ENCODE results near the gene RRP1B. TPM values are rescaled to one million over a fixed set of nuclear protein-coding genes. Genes with fewer than 3 reads are reported as not detected.

RRP1B gene
- total and polyA plus RNA-seq, 8 donors: 16.0 to 33.3 (median 28.2) TPM

GRCh38 chr21:43741423-43742096 is 82.2 kb downstream of the RRP1B start:
- H3K4me3 ChIP-seq: no peak overlapping the region
- TF ChIP-seq CTCF (IDR thresholded peaks at IDR 0.05): no peak
- H3K27ac ChIP-seq: no peak overlapping the region

GRCh38 chr21:43743947-43744346 is 84.6 kb downstream of the RRP1B start:
- no peak for DNase-seq
- Histone ChIP-seq H3K27me3 (no peaks in the 10 kb centered on the region), H3K4me3 (no peak overlapping the region), H3K27ac (no peak overlapping the region), H3K36me3 (peaks cover 0 to 84% of the 10 kb centered on the region in 2 donors), H3K9me3 (no peaks in the 10 kb centered on the region), H3K4me1 (no peaks in the 10 kb centered on the region)
- no peak for TF ChIP-seq CTCF (IDR thresholded peaks at IDR 0.05)
- intact Hi-C loops (cut with DNase I): no loop called here
- ATAC-seq: no peak

More at GRCh38 chr21:43741423-43742096, 82.2 kb downstream of the RRP1B start:
- peaks cover 0 to 2% of the 10 kb centered on the region in 2 donors for H3K4me1 ChIP-seq
- H3K36me3 ChIP-seq: peaks cover 0 to 82% of the 10 kb centered on the region in 2 donors
- no peaks in the 10 kb centered on the region for H3K27me3 ChIP-seq
- H3K9me3 ChIP-seq: no peaks in the 10 kb centered on the region
- ATAC-seq (no peak), DNase-seq (no peak)
- intact Hi-C loops (cut with DNase I): no loop called here

DNA sequence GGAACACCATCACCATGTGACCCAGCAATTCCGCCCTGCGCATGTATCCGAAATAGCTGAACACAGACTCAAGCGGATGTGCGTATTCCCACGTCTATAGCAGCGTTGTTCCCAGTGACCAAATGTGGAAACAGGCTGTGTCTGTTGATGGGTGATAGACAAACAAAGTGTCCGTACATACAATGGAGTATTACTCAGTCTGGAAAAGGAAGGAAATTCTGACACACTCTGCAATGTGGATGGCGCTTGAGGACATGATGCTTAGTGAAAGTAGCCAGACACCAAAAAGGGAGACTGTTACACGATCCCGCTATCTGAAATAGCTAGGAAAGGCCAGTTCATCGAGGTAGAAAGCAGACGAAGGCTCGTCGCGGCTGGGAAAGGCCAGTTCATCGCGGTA is 85.4 kb downstream of the RRP1B start:
- Histone ChIP-seq H3K36me3 (peaks cover 0 to 84% of the 10 kb centered on the region in 2 donors), H3K27ac (no peak overlapping the region), H3K9me3 (no peaks in the 10 kb centered on the region), H3K4me1 (no peaks in the 10 kb centered on the region), H3K4me3 (no peak overlapping the region), H3K27me3 (no peaks in the 10 kb centered on the region)
- intact Hi-C loops (cut with DNase I): no loop called here
- DNase-seq (no peak), ATAC-seq (no peak)
- TF ChIP-seq CTCF (IDR thresholded peaks at IDR 0.05): no peak

Small RNA genes lying within 50 kb of the gene (microRNA-seq; reads per million reads assigned to microRNA genes)
- gene MIR6070: 0 reads per million in 2 donors

Other genes with a start within 250 kb of the RRP1B start
- gene SIK1, start 232.4 kb upstream of the RRP1B start, total RNA-seq: 10 to 100 TPM; 33.3 to 61.0 TPM
- 10 to 100 TPM in 4 of 6 donors, 1 to 10 TPM in 2; 5.7 to 37.4 (median 15.7) TPM for gene SIK1, start 232.4 kb upstream of the RRP1B start, polyA plus RNA-seq (ENCODE audit: insufficient read length in 6 of 6)
- gene HSF2BP, start 72 bp upstream of the RRP1B start, total RNA-seq: under 1 TPM; 0.29 to 0.58 TPM
- gene HSF2BP, start 72 bp upstream of the RRP1B start, polyA plus RNA-seq (ENCODE audit: insufficient read length in 6 of 6): 1 to 10 TPM; 1.1 to 1.7 (median 1.3) TPM
- 100 to 1,000 TPM; 287 to 305 TPM for gene PDXK, start 59.6 kb downstream of the RRP1B start, total RNA-seq
- gene PDXK, start 59.6 kb downstream of the RRP1B start, polyA plus RNA-seq (ENCODE audit: insufficient read length in 6 of 6): 10 to 100 TPM; 36.9 to 55.3 (median 39.5) TPM
- gene CSTB, start 116.7 kb downstream of the RRP1B start, total RNA-seq: 100 to 1,000 TPM; 123 to 133 TPM
- gene CSTB, start 116.7 kb downstream of the RRP1B start, polyA plus RNA-seq (ENCODE audit: insufficient read length in 6 of 6): 10 to 100 TPM; 36.5 to 43.4 (median 37.4) TPM
- 10 to 100 TPM; 16.1 to 19.6 TPM for gene RRP1, start 130.0 kb downstream of the RRP1B start, total RNA-seq
- 10 to 100 TPM; 23.9 to 28.0 (median 26.9) TPM for gene RRP1, start 130.0 kb downstream of the RRP1B start, polyA plus RNA-seq (ENCODE audit: insufficient read length in 6 of 6)
- gene AGPAT3, start 205.7 kb downstream of the RRP1B start, total RNA-seq: 100 to 1,000 TPM; 106 to 111 TPM
- 10 to 100 TPM; 37.4 to 47.6 (median 42.2) TPM for gene AGPAT3, start 205.7 kb downstream of the RRP1B start, polyA plus RNA-seq (ENCODE audit: insufficient read length in 6 of 6)

Measured in left lung (tissue), 10 donors.